ENCODE results near the gene KIF26B.

KIF26B gene

DNA sequence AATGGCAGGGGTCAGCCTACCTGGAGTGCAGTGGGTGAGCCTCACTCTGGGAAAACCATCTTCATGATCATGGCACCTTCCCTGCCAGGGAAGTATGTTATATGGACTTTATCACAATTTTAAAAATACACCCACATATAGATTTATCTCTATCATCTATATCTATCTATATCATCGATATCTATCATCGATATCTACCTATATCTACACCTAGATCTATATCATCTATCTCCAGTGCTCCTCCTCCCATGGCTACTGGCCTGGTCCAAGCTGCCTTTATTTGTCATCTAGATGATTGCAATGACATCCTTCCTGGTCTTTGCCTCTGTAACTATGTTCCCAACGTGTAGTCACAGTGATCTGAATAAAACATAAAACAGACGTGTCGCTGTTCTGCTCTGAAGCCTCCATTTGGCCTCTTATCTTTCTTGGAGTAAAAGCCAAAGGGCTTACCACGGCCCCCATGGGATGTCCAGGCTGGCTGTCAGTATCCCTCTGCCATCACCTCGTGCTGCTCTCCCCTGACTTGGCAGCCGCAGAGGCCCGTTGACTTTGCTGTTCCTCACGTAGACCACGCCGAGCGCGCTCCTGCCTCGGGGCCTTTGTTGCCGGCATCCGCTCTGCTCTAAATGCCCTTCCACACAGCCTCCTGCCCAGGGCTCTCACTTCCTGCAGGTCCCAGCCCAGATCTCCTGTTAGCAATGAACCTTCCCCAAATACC, 20.6 kb upstream of the KIF26B start:
- no peak for DNase-seq (ENCODE audit: low spot score)

DNA sequence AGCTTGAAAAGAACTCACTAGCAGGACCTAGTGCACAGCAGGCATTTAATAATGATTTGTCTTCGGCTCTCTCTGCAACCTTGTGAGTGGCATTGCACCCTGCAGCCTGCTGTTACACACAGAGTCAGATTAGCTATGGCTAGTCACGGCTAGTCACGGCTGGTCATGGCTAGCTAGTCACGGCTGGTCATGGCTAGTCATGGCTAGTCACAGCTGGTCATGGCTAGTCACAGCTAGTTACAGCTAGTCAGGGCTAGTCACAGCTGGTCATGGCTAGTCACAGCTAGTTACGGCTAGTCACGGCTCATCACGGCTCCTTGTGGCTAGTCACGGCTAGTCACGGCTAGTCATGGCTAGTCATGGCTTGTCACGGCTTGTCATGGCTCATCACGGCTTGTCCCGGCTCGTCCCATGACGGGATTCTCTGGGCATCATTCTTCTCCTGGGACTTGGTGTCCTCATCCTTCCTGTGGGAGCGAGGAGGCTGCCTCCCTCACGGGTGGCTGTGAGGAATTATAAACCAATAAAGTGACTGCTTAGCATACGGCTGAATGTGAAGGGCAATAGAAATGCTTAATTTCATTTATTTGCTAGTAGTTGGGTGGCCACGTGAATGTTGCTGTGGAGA, 12.5 kb upstream of the KIF26B start:
- DNase-seq (ENCODE audit: low spot score): no peak

DNA sequence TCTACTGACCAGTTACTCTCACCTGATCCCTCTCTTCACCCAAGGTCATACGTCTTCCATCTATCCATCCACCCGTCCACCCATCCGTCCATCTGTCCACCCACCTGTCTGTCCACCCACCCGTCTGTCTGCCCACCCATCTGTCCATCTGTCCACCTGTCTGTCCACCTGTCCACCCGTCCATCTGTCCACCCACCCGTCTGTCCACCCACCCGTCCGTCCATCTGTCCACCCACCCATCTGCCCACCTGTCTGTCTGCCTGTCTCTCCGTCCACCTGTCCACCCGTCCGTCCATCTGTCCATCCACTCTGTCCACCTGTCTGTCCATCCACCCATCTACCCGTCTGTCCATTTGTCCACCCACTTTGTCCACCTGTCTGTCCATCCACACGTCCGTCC, 11.8 kb upstream of the KIF26B start:
- DNase-seq (ENCODE audit: low spot score): no peak

DNA sequence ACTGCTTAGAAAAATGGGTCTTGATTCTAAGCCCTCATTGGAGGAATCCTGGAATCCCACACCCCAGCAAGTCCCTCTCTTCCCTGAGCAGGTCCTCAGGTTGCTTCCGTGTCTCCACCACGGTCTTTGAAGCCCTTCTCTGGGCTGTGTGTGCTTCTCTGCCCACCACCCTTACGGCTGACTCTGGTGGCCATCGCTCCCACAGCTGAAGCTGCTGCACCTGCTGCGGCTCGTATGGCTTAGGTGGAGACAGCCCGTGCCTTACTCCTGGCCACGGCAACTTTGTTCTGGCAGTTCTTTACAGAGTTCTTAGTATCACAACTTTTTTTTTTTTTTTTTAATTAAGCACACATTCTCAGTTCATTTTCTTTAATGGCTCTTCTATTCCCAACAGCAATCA, 10.9 kb upstream of the KIF26B start:
- no peak for DNase-seq (ENCODE audit: low spot score)

DNA sequence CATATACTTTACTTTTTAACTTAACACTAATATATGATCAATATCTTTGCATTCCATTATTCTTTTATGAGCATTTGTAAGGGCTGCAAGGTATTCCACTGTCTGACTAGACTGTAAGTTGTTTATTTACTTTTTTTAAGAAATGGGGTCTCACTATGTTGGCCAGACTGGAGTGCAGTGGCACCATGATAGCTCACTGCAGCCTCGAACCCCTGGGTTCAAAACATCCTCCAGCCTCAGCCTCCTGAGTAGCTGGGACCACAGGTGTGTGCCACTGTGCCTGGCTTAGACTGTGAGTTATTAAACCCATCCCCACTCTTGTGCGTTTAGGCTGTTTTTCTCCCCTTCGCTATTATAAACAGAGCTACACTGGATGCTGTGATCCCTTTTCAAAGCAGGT, 6.7 kb upstream of the KIF26B start:
- no peak for DNase-seq (ENCODE audit: low spot score)

DNA sequence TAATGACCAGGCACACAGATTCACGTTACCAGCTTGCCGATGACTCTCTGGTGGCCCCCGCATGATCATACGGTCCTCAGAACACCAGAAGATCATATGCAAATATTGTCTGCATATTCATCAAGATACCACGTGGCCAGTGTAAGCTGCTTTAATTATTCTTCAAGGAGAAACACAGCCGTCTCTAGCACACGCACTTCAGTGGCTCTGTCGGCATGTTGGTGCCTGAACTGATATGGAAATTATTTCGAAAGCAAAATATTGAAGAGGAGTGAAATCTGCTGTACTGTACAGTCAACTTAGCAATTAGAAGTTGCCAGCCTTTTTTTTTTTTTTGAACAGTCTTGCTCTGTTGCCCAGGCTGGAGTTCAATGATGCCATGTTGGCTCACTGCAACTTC, 5.9 kb upstream of the KIF26B start:
- no peak for DNase-seq (ENCODE audit: low spot score)

DNA sequence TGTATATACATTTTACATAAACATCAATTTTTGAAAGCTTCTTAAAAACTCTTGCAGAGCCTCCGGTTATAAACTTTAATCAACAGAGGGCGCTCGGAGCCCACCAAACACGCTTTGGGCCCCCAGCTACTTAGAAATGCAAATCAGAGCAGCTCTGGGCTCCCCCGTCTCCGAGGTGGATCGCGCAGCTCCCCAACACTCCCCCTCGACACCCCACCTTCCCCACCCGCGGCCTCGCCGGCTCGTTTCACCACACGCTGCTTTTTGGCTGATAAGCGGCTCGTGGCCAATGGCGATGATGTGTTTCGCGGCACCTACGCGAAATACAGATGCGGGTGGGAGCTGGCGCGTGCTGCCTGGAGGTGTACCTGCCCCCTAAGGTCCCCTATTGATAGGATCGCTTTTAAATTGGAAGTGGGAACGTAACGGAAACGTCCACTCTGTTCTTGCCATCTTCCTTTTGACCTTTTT, 1.7 kb upstream of the KIF26B start:
- DNase-seq (ENCODE audit: low spot score): peak; percentile 85

DNA sequence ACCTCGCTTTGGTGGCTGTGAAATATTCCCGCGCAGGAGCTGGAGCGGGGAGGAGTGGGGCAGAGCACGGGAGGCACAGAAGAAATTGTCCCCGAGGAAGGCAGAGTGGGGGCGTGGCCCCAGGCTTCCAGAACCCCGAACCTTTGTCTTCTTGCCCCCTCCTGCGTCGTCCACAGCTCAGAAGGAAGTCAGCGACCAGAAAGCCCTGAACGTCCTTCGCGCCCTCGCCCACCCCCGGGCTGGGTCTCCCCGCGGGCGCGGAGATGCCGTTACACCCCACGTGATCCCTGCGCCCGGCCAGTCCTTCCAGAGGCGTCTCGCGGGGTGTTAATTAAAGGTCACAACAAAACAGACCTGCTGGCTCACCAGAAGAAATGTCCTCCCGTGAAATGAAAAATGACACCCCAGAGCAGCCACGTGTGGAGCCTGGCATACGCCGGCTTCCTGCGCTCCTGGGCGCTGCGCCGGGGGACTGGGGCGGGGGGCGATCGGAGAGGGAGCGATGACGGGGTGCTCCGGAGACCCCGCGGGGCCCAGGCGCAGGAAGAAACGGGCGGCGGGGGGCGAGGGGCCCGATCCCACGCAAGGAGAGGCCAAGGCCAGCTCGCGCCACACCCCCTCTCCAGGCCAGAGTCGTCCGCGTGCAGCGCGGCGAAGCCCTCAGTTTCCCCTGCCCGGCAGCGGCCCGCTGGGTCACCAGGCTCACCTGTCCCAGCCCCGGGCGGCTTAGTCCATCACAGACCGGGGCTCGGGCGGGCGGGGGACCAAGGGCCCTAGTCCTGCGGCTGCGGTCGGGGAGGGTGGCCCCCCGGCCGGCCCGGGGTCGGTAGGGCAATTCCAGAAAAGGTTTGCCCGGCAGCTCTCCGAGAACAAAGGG, 995 bp upstream of the KIF26B start:
- peak; percentile 48 for DNase-seq (ENCODE audit: low spot score)

DNA sequence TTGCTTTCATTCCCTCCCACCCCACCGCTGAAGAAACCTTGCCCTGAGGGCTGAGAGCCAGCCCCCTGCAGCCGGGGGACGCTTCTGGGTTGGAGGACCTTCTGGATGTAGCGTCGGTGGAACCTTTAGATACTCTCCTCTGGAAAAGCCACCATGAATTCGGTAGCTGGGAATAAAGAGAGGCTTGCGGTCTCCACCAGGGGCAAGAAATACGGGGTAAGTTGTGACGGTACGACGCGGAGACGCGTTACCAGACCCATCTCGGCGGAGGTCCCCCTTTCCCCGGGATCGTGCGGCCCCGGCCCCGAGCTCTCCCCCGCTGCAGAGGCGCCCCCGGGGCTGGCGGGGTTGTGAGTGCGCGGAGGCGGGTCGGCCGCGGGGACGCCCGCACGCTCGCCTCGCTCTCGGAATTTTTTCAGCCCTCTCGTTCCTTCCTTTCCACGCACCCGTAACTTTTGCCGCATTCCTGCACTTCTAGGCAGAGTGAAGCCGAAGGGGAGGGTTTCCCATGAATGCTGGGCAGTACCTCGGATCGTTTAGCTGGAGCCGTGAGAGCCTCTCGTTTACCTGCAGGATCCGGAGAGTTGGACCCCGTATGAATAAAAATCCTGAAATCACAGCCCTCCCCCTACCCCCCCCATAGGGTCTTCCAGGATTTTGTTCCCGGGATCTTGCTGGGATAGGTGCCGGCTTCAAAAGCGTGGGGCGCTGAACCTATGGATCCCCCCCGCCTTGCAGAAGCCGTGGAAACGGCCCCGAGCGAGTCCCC, 671 bp downstream of the KIF26B start:
- DNase-seq (ENCODE audit: low spot score): peak; percentile 59

DNA sequence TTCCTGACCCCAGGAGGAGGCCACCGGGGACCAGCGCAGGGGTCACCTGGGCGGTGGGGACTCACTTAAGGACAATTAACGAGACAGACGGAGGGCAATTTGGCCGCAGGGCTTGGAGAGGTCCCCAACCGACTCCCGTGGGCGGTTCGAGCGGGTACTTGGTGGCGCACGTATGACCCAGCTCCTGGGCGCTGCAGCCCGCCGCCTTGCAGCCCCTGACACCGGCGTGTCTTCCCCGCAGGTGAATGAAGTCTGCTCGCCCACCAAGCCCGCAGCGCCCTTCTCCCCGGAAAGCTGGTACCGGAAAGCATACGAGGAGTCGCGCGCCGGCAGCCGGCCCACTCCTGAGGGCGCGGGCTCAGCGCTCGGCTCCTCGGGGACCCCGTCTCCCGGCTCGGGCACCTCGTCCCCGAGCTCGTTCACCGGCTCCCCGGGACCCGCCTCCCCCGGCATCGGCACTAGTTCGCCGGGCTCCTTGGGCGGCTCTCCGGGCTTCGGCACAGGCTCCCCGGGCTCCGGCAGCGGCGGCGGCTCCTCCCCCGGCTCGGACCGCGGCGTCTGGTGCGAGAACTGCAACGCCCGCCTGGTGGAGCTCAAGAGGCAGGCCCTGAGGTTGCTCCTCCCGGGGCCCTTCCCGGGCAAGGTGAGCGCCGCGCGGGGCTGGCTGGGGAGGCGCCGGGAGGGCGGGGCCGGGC, 1.4 kb downstream of the KIF26B start:
- DNase-seq (ENCODE audit: low spot score): peak; percentile 97

DNA sequence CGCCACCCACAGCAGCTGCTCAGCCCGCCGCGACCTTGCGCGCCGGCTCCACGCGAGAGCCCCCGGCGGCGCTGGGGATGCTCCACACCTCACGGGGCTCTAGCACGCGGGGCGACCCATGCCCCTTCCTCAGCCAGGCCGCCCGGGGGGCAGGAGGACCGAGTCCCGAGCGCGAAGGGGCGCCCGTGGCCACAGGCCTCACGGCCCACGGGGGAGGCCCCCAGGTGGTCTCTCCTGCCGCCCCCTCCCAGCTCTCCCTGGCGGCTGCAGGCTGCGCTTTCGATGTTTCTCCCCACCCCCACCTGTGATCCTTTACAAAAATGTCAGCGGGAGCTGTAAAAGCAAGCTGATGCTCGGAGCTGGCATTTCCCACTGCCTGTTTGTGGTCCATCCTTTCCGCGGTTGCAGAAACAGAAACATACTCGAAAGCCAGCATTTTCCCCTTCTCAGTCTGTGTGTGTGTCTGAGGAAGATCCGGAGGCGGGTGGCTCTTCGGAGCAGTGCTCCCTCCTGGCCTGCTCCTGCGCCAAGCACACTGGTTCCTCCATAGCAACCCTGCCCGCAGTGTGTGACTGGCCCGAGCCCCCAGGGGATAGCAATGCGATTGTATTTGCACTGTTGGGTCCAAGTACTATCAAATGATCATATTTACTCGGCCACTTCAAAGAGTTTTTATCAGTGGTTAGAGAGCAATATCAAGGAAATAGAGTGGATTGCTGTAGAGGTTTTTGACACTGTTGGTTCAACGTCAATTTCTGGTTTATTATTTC, 2.1 kb downstream of the KIF26B start:
- peak; percentile 16 for DNase-seq (ENCODE audit: low spot score)

DNA sequence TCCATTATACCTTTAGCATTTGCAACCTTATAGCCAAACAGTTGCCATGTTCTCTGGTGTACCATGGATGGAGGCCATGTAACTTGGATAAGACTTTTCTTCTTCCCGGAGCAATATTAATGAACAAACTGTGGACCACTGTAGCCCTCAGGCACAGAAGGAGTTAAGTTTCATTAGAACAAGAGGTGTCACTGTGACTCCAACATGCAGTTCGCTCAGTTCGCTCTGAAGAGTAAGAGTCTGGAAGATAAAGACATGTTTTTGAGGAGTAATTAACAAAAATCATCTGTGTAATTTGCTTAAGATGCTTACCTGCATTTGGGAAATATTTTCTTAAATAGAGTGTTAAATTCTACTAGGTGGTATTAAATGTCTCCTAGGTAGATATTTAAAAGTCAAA, 4.1 kb downstream of the KIF26B start:
- no peak for DNase-seq (ENCODE audit: low spot score)

DNA sequence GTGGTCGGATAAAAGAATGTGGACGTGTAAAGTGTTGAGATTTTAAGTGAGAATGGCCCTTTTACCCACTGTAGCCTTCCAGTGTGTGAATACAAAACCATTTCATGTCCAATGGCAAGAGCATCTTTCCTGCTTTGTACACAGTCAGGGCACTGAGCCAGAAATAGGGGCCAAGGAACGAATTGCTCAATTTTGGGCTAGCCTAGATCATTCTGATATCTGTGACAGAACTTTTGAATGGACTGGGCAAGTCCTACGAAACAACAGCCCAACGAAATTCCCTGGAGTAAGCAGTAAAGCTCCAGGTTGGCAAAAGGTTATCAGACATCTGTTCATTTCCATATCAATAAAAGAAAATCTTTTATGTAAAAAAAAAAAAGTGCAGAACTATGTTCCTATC, 5.5 kb downstream of the KIF26B start:
- no peak for DNase-seq (ENCODE audit: low spot score)

DNA sequence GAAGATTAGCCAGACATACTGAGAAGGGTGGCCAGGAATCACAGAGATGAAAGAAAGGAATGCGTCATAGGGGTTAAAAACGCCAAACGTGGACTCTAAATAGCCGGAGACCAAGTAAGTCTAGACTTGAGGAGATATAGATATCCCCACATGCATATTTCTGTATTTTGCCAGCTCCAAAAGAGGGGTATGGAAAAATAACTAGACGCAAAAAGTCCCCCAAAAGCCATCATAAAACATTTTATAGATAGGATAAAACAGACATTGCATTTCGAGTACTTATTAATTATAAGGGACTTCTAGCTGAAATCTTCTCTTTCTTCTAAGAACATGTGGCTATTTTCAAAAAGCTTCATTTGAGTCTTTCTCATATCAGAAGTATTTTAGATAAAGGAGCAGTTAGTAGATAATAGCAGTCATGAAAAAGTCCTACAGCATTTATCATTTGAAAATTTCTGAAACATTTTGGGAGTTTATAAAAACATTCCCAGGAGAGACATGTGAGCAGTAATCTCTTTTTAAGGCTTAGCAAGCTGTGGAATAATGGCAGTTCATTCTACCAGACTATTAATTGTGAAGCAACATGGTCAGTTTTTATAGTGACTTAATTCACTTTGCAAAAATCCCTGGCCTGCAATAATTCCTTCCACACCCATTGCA, 6.1 kb downstream of the KIF26B start:
- DNase-seq (ENCODE audit: low spot score): no peak

DNA sequence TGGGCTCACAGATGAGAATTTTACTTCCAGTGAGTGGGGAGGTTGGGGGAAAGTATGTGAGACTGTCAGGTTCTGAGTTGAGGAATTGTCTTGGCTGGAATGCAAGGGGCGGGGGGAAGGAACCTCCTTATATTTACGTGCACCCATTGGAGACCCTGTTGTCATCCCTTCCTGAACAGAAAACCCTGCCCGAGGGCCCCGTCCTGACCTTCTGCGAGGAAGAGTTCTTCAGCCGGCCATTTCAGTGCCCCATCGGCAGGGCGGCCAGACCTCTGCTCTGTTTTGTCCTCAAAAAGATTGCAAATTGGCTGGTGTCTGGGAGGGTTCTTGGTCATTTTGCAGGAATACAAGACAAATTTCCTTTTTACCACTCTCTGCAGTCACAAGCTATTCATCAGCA, 7.1 kb downstream of the KIF26B start:
- DNase-seq (ENCODE audit: low spot score): no peak

DNA sequence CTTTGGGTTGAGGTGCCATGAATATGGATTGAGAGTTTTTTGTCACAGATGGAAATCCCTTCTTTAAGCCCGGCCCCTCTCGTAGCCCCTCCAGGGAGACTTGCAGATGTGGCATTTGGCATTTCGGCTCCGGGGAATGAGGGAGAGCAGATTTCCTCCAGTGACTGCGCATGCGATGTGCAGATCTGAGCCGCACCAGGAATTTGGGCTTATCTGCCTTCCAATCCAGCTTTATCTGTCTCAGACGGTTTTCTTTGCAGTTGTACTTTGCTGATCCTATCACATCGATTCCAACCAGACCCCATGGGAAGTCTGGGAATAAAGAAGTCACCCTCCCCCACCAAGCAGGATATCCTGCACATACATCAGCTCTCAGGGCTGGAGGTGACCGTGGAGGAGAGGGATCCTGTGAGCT, 11.7 kb downstream of the KIF26B start:
- DNase-seq (ENCODE audit: low spot score): peak; percentile 81

DNA sequence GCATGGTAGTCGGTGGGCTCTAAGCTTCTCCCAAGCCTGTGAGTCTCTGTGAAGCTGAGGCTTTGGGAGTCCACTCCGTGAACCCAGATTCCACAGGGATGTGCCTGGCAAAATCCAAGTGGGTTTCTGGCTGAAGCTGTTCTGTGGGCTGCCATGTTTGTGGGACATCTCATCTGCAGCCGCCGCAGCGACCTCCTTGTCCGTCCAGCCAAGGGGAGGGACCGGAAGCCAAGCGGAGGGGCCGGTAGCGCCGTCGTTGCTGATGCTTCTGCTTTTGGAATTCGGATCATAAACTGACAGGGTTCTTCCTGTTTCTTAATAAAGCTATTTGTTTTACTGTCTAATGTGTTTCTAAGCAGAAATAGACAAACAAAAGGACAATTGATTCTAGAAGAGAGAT, 13.3 kb downstream of the KIF26B start:
- DNase-seq (ENCODE audit: low spot score): no peak

DNA sequence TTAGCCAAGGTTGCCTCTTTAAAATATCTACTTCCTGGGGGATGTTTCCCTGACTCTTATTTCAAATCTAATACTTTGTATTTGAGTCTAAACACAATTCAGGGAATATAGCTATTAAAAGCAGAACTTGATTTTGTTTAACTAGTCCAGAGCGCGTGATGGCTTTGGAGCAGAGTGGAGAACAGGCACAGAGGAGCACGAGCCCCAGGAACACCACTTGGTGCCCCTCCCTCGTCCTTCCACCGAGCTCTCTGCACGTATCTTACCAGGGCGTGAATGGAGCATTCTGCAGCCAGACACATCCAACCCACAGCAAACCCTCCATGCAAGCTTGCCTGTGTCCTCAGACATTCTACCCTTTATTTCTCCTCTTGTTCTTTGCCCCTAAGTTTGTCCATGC, 14.1 kb downstream of the KIF26B start:
- no peak for DNase-seq (ENCODE audit: low spot score)

DNA sequence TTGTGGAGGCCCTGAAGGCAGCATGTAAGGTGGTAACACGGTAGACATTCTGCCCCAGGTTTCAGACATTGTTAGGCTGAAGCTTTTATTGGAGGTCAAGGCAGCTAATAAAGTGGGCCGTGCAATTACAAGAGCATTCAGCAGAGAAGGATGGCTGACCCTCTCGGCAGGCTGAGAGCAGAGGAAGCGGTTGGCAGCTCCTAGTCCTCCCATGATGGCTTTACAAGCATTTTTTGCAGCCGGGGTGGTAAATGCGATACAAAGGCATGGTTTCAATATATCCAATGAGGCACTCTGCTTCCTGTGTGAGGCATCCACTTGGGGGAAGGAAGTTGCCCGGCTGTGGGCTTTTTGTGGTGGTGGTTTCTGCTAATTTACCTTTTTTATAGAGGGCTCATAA, 14.6 kb downstream of the KIF26B start:
- no peak for DNase-seq (ENCODE audit: low spot score)

DNA sequence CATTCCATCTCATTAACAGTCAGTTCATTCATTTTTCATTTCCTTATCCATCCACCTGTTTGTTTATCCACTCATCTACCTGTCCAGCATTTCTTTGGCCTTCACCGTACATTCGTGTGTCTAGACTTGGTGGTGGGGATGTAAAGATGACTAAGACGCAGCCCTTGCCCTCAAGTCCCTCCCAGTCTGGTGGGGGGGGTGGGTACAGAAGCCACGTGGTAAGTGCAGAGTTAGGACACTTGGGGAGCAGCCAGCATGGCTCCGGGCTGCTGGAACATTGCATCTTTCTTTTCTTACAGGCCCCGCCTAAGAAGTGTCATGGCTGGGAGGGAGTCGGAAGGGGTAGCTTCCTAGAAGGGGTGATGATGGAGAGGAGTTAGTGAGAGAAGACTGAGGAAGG, 17.2 kb downstream of the KIF26B start:
- no peak for DNase-seq (ENCODE audit: low spot score)
